ENCODE results near the gene ORMDL3. TPM values are rescaled to one million over a fixed set of nuclear protein-coding genes. Genes with fewer than 3 reads are reported as not detected.
"Not testable (repeated sequence)": the region's sequence is repeated elsewhere in the genome, so short reads cannot be mapped to it uniquely, and the experiment has no call there.

The ORMDL3 gene
- total RNA-seq, 4 donors from 2014 or later, result 17.3 to 36.2 (median 29.6) TPM

- no peaks in the 10 kb centered on the region for H3K9me3 ChIP-seq
- TF ChIP-seq CTCF (IDR thresholded peaks at IDR 0.05 in 4 of 5, conservative IDR thresholded peaks at IDR 0.05 in 1 of 5) (no peak), POLR2A (IDR thresholded peaks at IDR 0.05) (peak in 1 of 2 donors; percentile 4)
- peak overlapping the region; percentile 73 to 80 (median 76) for H3K27ac ChIP-seq
- intact Hi-C loops (cut with DNase I; ENCODE audit: low total_unique reads) (loop anchor here (1.0 to 10.0 kb wide), 3 partner anchors 24 to 1742 kb away; partner anchors contain the start of gene PSMD3), in situ Hi-C loops (cut with MboI; ENCODE audit: low sequenced_read_pairs in 4 of 4) (no loop called here)
- H3K36me3 ChIP-seq, result no peaks in the 10 kb centered on the region
- H3K4me3 ChIP-seq, result peak overlapping the region; percentile 50 to 68 (median 52)
- peaks cover 6 to 8% of the 10 kb centered on the region in 2 donors for H3K4me1 ChIP-seq
- no peaks in the 10 kb centered on the region for H3K27me3 ChIP-seq
- DNase-seq (peak; percentile 97 to 99), ATAC-seq (peak; percentile 82 to 85)
Observed at GRCh38 chr17:39952680-39953470, 25.5 kb upstream of the ORMDL3 start.

GRCh38 chr17:39951924-39952679, 24.7 kb upstream of the ORMDL3 start:
- intact Hi-C loops (cut with DNase I; ENCODE audit: low total_unique reads) (loop anchor here (1.0 to 10.0 kb wide), 2 partner anchors 23 to 1743 kb away; no protein-coding TSS in a partner anchor), in situ Hi-C loops (cut with MboI; ENCODE audit: low sequenced_read_pairs in 4 of 4) (no loop called here)
- no peaks in the 10 kb centered on the region for H3K9me3 ChIP-seq
- ATAC-seq (no peak), DNase-seq (no peak)
- TF ChIP-seq CTCF (IDR thresholded peaks at IDR 0.05 in 4 of 5, conservative IDR thresholded peaks at IDR 0.05 in 1 of 5) (no peak), POLR2A (IDR thresholded peaks at IDR 0.05) (no peak)
- H3K27me3 ChIP-seq, result no peaks in the 10 kb centered on the region
- no peaks in the 10 kb centered on the region for H3K36me3 ChIP-seq
- H3K4me1 ChIP-seq, result peaks cover 6 to 8% of the 10 kb centered on the region in 2 donors
- peak overlapping the region; percentile 39 to 74 (median 70) for H3K27ac ChIP-seq
- H3K4me3 ChIP-seq, result peak overlapping the region; percentile 37 to 55 (median 46)

GRCh38 chr17:39950871-39951348, 23.5 kb upstream of the ORMDL3 start:
- TF ChIP-seq POLR2A (IDR thresholded peaks at IDR 0.05) (no peak), CTCF (IDR thresholded peaks at IDR 0.05 in 4 of 5, conservative IDR thresholded peaks at IDR 0.05 in 1 of 5) (no peak)
- Histone ChIP-seq H3K4me1 (peaks cover 6 to 8% of the 10 kb centered on the region in 2 donors), H3K36me3 (no peaks in the 10 kb centered on the region), H3K27me3 (no peaks in the 10 kb centered on the region), H3K27ac (no peak overlapping the region), H3K9me3 (no peaks in the 10 kb centered on the region), H3K4me3 (no peak overlapping the region)
- in situ Hi-C loops (cut with MboI; ENCODE audit: low sequenced_read_pairs in 4 of 4), result no loop called here
- intact Hi-C loops (cut with DNase I; ENCODE audit: low total_unique reads), result loop anchor here (10.0 kb wide), 1 partner anchor 1744 kb away; no protein-coding TSS in a partner anchor
- ATAC-seq, result no peak
- no peak for DNase-seq

- intact Hi-C loops (cut with DNase I; ENCODE audit: low total_unique reads) (no loop called here), in situ Hi-C loops (cut with MboI; ENCODE audit: low sequenced_read_pairs in 4 of 4) (no loop called here)
- no peaks in the 10 kb centered on the region for H3K9me3 ChIP-seq
- TF ChIP-seq POLR2A (IDR thresholded peaks at IDR 0.05) (no peak), CTCF (IDR thresholded peaks at IDR 0.05 in 4 of 5, conservative IDR thresholded peaks at IDR 0.05 in 1 of 5) (no peak)
- no peak overlapping the region for H3K4me3 ChIP-seq
- H3K27ac ChIP-seq, result no peak overlapping the region
- peaks cover 6 to 8% of the 10 kb centered on the region in 2 donors for H3K4me1 ChIP-seq
- DNase-seq (no peak), ATAC-seq (no peak)
- no peaks in the 10 kb centered on the region for H3K36me3 ChIP-seq
- no peaks in the 10 kb centered on the region for H3K27me3 ChIP-seq
Observed at GRCh38 chr17:39949028-39949427, 21.6 kb upstream of the ORMDL3 start.

GRCh38 chr17:39948489-39948828, 21.1 kb upstream of the ORMDL3 start:
- ATAC-seq; H3K36me3 ChIP-seq; intact Hi-C loops (cut with DNase I; ENCODE audit: low total_unique reads); H3K4me3 ChIP-seq; H3K27ac ChIP-seq; in situ Hi-C loops (cut with MboI; ENCODE audit: low sequenced_read_pairs in 4 of 4); H3K27me3 ChIP-seq; H3K9me3 ChIP-seq; DNase-seq; H3K4me1 ChIP-seq: not testable (repeated sequence)

Measured in gastrocnemius medialis (tissue), 4 donors.